K562 (cell line): ENCODE measurements around the gene SMAD7. TPM values are rescaled to one million over a fixed set of nuclear protein-coding genes. Genes with fewer than 3 reads are reported as not detected.

Source experiments
- ATAC-seq: fragments of 200-7000 bp; cut with Tn5 transposase; 3 replicates; pipeline ENCODE4 v1.9.1; 2020; ENCODE audit warnings: moderate library complexity
- BruUV-seq: library from RNA; stranded (reverse); fragments of 400-500 nt; replicated peaks from 2 replicates; lab custom pipeline; 2021; lab: Mats Ljungman, UMichigan
- CTCF ChIA-PET: fragments of 300-600 bp; formaldehyde crosslinking; extraction: SDS; loops from one replicate; lab custom pipeline; 2021; ENCODE audit warnings: low intra/inter-chr PET ratio; lab: Yijun Ruan, JAX
- POLR2A ChIA-PET: fragments of 300-600, 350-650 bp; sonication (Branson Sonifier 250); formaldehyde crosslinking; extraction: SDS; loops from one replicate; lab custom pipeline; 2021; ENCODE audit warnings: antibody characterized with exemption, inconsistent platforms; lab: Yijun Ruan, JAX
- DNase-seq, 4 experiments: peaks; one replicate each; pipeline versions ENCODE4 v3.0.0 to v3.0.0-alpha.2; 2011 to 2018; ENCODE audit warnings: low spot score in 3 of 4, mixed read lengths in 3 of 4; ENCODE audit errors: extremely low read depth in 1 of 4
- FAIRE-seq: peaks from 2 replicates; lab custom pipeline; 2011; peaks lifted over from hg19 to GRCh38; lab: Jason Lieb, UNC
- H2AFZ ChIP-seq: 2 replicates; pipeline ENCODE4 v1.6.0; 2011; ENCODE audit warnings: low read depth, low read length, control low read depth, inconsistent platforms
- H3K27ac ChIP-seq: fragments of 200-600 bp; 3 replicates; pipeline ENCODE4 v1.8.0; 2011; ENCODE audit warnings: low read depth, mild to moderate bottlenecking, control low read depth, inconsistent platforms, low read length, moderate library complexity, mixed read lengths; ENCODE audit errors: extremely low read depth
- H3K27me3 ChIP-seq, 2 experiments: fragments of 300-600 bp in 1 of 2; 2 replicates in 1 of 2; 3 replicates in 1 of 2; pipeline versions ENCODE4 v1.6.0 to v1.8.0; 2011; ENCODE audit warnings: inconsistent platforms in 2 of 2, low read length in 2 of 2, mild to moderate bottlenecking in 1 of 2, mixed read lengths in 1 of 2, moderate library complexity in 1 of 2; ENCODE audit not compliant: control insufficient read depth in 2 of 2, insufficient read depth in 2 of 2
- H3K36me3 ChIP-seq: fragments of 300-600 bp; 3 replicates; pipeline ENCODE4 v1.8.0; 2011; ENCODE audit warnings: mild to moderate bottlenecking, low read length, inconsistent platforms; ENCODE audit not compliant: control insufficient read depth, insufficient read depth
- H3K4me1 ChIP-seq, 2 experiments: fragments of 200-600 bp in 1 of 2; replicated peaks in 1 of 2; 2 replicates in 1 of 2; 3 replicates in 1 of 2; pipeline versions ENCODE4 v1.5.1 to v1.8.0; 2011; ENCODE audit warnings: inconsistent platforms in 2 of 2, low read length in 2 of 2, mild to moderate bottlenecking in 1 of 2, mixed read lengths in 1 of 2, moderate library complexity in 1 of 2; ENCODE audit not compliant: control insufficient read depth in 2 of 2, insufficient read depth in 2 of 2
- H3K4me2 ChIP-seq: 2 replicates; pipeline ENCODE4 v1.6.1; 2011; ENCODE audit warnings: low read length, control low read depth, inconsistent platforms, mixed read lengths; ENCODE audit not compliant: insufficient read depth
- H3K4me3 ChIP-seq: fragments of 200-600 bp; sonication (generic), shearing (Covaris generic); 2 replicates; pipeline ENCODE4 v1.5.1; 2016; ENCODE audit warnings: control low read depth, inconsistent platforms
- H3K79me2 ChIP-seq: fragments of 200-600 bp; 3 replicates; pipeline ENCODE4 v1.8.0; 2011; ENCODE audit warnings: low read length, inconsistent platforms; ENCODE audit not compliant: control insufficient read depth, insufficient read depth
- H3K9ac ChIP-seq, 2 experiments: 2 replicates each; pipeline versions ENCODE4 v1.6.0 to v1.6.1; 2011; ENCODE audit warnings: low read depth in 2 of 2, low read length in 2 of 2, control low read depth in 1 of 2, inconsistent platforms in 1 of 2, mild to moderate bottlenecking in 1 of 2, mixed read lengths in 1 of 2; ENCODE audit not compliant: insufficient read depth in 1 of 2
- H3K9me1 ChIP-seq: one replicate; pipeline ENCODE4 v1.6.0; 2011; ENCODE audit warnings: inconsistent platforms, mild to moderate bottlenecking, low read length, moderate library complexity; ENCODE audit not compliant: control insufficient read depth, insufficient read depth
- H3K9me3 ChIP-seq: replicated peaks from 2 replicates; pipeline ENCODE4 v1.5.1; 2011; ENCODE audit warnings: low read depth, low read length, inconsistent platforms; ENCODE audit not compliant: control insufficient read depth, insufficient read depth
- H4K20me1 ChIP-seq: replicated peaks from 2 replicates; pipeline ENCODE4 v1.6.1; 2011; ENCODE audit warnings: low read length, inconsistent platforms, mixed read lengths; ENCODE audit not compliant: control insufficient read depth, insufficient read depth
- BDP1 ChIP-seq: IDR thresholded peaks from 3 replicates; pipeline ENCODE4 v1.6.1; 2011; ENCODE audit not compliant: insufficient read length, insufficient read depth
- BRD9 ChIP-seq: fragments of 450-650 bp; IDR thresholded peaks from 2 replicates; pipeline ENCODE4 v1.6.1; 2018; ENCODE audit warnings: low read depth; ENCODE audit not compliant: partially characterized antibody
- CEBPG ChIP-seq, 3 experiments: fragments of 200-800 bp in 1 of 3; sonication (Bioruptor generic) in 1 of 3; sonication (generic) in 1 of 3; formaldehyde crosslinking in 1 of 3; IDR thresholded peaks in 2 of 3; conservative IDR thresholded peaks in 1 of 3; 2 replicates each; pipeline versions ENCODE4 v1.6.1 to v1.8.0; 2016 to 2022; ENCODE audit warnings: missing compliant biosample characterization in 2 of 3, missing genetic modification characterization in 2 of 3, mild to moderate bottlenecking in 1 of 3, missing genetic modification reagents in 1 of 3
- CHD4 ChIP-seq: fragments of 200-600 bp; sonication (generic); IDR thresholded peaks from 3 replicates; pipeline ENCODE4 v1.6.1; 2012; ENCODE audit warnings: low read depth, mild to moderate bottlenecking, mixed read lengths, low read length, inconsistent platforms; ENCODE audit not compliant: insufficient read depth, insufficient replicate concordance, poor library complexity, severe bottlenecking
- CLOCK ChIP-seq: fragments of 250-450 bp; sonication (Bioruptor Pico); IDR thresholded peaks from 2 replicates; pipeline ENCODE4 v1.4.0; 2020; ENCODE audit warnings: mild to moderate bottlenecking, moderate library complexity, borderline replicate concordance
- DLX4 ChIP-seq: fragments of 250-450 bp; sonication (Bioruptor Pico); IDR thresholded peaks from 2 replicates; pipeline ENCODE4 v1.6.1; 2021; ENCODE audit warnings: mild to moderate bottlenecking
- DPF2 ChIP-seq: fragments of 450-650 bp; IDR thresholded peaks from 2 replicates; pipeline ENCODE4 v1.6.1; 2016
- FOXO4 ChIP-seq: fragments of 450-650 bp; formaldehyde crosslinking; IDR thresholded peaks from 2 replicates; pipeline ENCODE4 v1.4.0; 2020; ENCODE audit warnings: mild to moderate bottlenecking, moderate library complexity
- GABPA ChIP-seq: fragments of 200-800 bp; sonication (Bioruptor generic); conservative IDR thresholded peaks from 2 replicates; pipeline ENCODE4 v1.6.1; 2016; ENCODE audit warnings: low read depth, missing genetic modification characterization, missing compliant biosample characterization
- KDM1A ChIP-seq, 2 experiments: fragments of 450-650 bp; IDR thresholded peaks; 2 replicates each; pipeline ENCODE4 v1.6.1; 2016; ENCODE audit warnings: mild to moderate bottlenecking in 2 of 2
- POLR2G ChIP-seq: fragments of 200-400 bp; formaldehyde crosslinking; IDR thresholded peaks from 2 replicates; pipeline ENCODE4 v1.6.1; 2017; ENCODE audit warnings: low read depth, mild to moderate bottlenecking, antibody characterized with exemption, low read length, moderate library complexity
- RBM15 ChIP-seq: fragments of 200-400 bp; formaldehyde crosslinking; IDR thresholded peaks from 2 replicates; pipeline ENCODE4 v1.6.1; 2018; ENCODE audit warnings: mild to moderate bottlenecking, low read length, moderate library complexity; ENCODE audit not compliant: insufficient read depth
- ZNF384 ChIP-seq: IDR thresholded peaks from 2 replicates; pipeline ENCODE4 v1.6.1; 2012; ENCODE audit warnings: low read depth, low read length, improper control_type of control experiment
- ZNF444 ChIP-seq: fragments of 250-450 bp; sonication (Bioruptor Pico); IDR thresholded peaks from 2 replicates; pipeline ENCODE4 v1.4.0; 2020; ENCODE audit warnings: mild to moderate bottlenecking, moderate library complexity
- ZNF740 ChIP-seq, 3 experiments: fragments of 200-800 bp in 1 of 3; sonication (Bioruptor generic) in 1 of 3; sonication (generic) in 1 of 3; formaldehyde crosslinking in 1 of 3; IDR thresholded peaks; 2 replicates each; pipeline versions ENCODE4 v1.6.1 to v1.8.0; 2016 to 2022; ENCODE audit warnings: mild to moderate bottlenecking in 2 of 3, missing compliant biosample characterization in 2 of 3, missing genetic modification characterization in 2 of 3, missing genetic modification reagents in 1 of 3
- WGBS: fragments of 100-300 bp; shearing (Covaris generic); methylation state at CpG from one replicate; pipeline ENCODE4 v1.1.6; 2016; ENCODE audit warnings: low coverage, mixed read lengths; ENCODE audit not compliant: insufficient coverage; ENCODE audit errors: missing lambda C conversion rate; 5-methylcytosine and 5-hydroxymethylcytosine counted together
- in situ Hi-C: fragments of 300-500 bp; cut with MboI; formaldehyde crosslinking; loops from 4 replicates; pipeline ENCODE4 v1.15.0; 2018; ENCODE audit warnings: inconsistent platforms, mixed read lengths
- intact Hi-C: fragments of 100-400 bp; cut with micrococcal nuclease; formaldehyde crosslinking; loops from 2 replicates; pipeline ENCODE4 v1.14.2; 2022
- polyA plus RNA-seq, 8 experiments: library from polyadenylated mRNA; depleted of rRNA in 4 of 8; stranded (reverse) in 5 of 8; unstranded in 3 of 8; fragments of >200 nt; fragmentation: Nextera tagmentation in 2 of 8; fragmentation: Illumina TruSeq in 1 of 8; extraction: Ambion mirVana in 2 of 8; extraction: Trizol in 1 of 8; gene quantifications; 2 replicates each; pipeline versions ENCODE4 v1.2.1 to v1.2.3, GENCODE V29; 2011 to 2014; ENCODE audit warnings: inconsistent platforms in 1 of 8, missing spikeins in 1 of 8
- total RNA-seq, 7 experiments: library from RNA; depleted of rRNA in 6 of 7; stranded (reverse); fragments of >200 nt in 6 of 7; fragmentation: Illumina TruSeq in 2 of 7; extraction: Trizol in 2 of 7; gene quantifications; 2 replicates each; pipeline versions ENCODE4 v1.2.1 to v1.2.3, GENCODE V29; 2011 to 2021; ENCODE audit warnings: low replicate concordance in 1 of 7

The SMAD7 gene
- total and polyA plus RNA-seq, 9 of the 15 experiments (the other 6 are each of a cell fraction or from before 2014, with no cell fraction given), result 0.13 to 3.0 (median 1.6) TPM

- 60% methylated on average over 4 of the region's 4 CpGs for WGBS
- no peaks in the 10 kb centered on the region for H3K9me3 ChIP-seq
- no peak overlapping the region for H3K27ac ChIP-seq
- H3K27me3 ChIP-seq, result no peaks in the 10 kb centered on the region
- H3K4me1 ChIP-seq, result peaks cover 5 to 6% of the 10 kb centered on the region in 2 experiments; a peak in 3 of 5 replicates
- H3K9ac ChIP-seq, result no peak overlapping the region
- BruUV-seq, result no TSS peak
- CTCF ChIA-PET, result no interaction called here
- no peaks in the 10 kb centered on the region for H3K9me1 ChIP-seq
- DNase-seq, result no peak
- in situ Hi-C loops (no loop called here), intact Hi-C loops (no loop called here)
- no peak overlapping the region for H3K4me3 ChIP-seq
- no peak for ATAC-seq
- no peaks in the 10 kb centered on the region for H4K20me1 ChIP-seq
- FAIRE-seq, result peak; percentile 37
- no peaks in the 10 kb centered on the region for H3K79me2 ChIP-seq
- H2AFZ ChIP-seq, result no peak overlapping the region
- H3K4me2 ChIP-seq, result no peak overlapping the region
- no peaks in the 10 kb centered on the region for H3K36me3 ChIP-seq
- POLR2A ChIA-PET, result no interaction called here
- no peak for TF ChIP-seq DLX4 (CRISPR knock-in tag)
- no peak for TF ChIP-seq ZNF444 (CRISPR knock-in tag)
- no peak for TF ChIP-seq RBM15
- TF ChIP-seq CHD4, result no peak
- TF ChIP-seq BRD9, result no peak
- TF ChIP-seq DPF2, result no peak
- no peak for TF ChIP-seq ZNF384
- no peak for TF ChIP-seq ZNF740 (CRISPR knock-in tag; IDR thresholded peaks at IDR 0.05)
- TF ChIP-seq ZNF740 (tag; IDR thresholded peaks at IDR 0.05), result no peak
- no peak for TF ChIP-seq POLR2G
- TF ChIP-seq BDP1, result no peak
- TF ChIP-seq CLOCK (CRISPR knock-in tag), result no peak
- no peak for TF ChIP-seq CEBPG (CRISPR knock-in tag; IDR thresholded peaks at IDR 0.05)
- TF ChIP-seq CEBPG (tag; conservative IDR thresholded peaks at IDR 0.05 in 1 of 2, IDR thresholded peaks at IDR 0.05 in 1 of 2), result no peak
- TF ChIP-seq KDM1A (IDR thresholded peaks at IDR 0.05), result no peak
- TF ChIP-seq GABPA (tag), result no peak
- TF ChIP-seq FOXO4 (CRISPR knock-in tag), result no peak
These were observed 68.4 kb downstream of the SMAD7 start for GRCh38 chr18:48882379-48882778.
